Neural progenitor cell (in vitro differentiated cells): ENCODE results near the gene PRDM7.

Experiments
- CTCF ChIP-seq: fragments of 200-600 bp; sonication (generic); IDR thresholded peaks from 2 replicates; pipeline ENCODE4 v1.5.1; 2017; ENCODE audit warnings: antibody characterized with exemption, mild to moderate bottlenecking
- EZH2 ChIP-seq: fragments of 200-600 bp; sonication (generic); IDR thresholded peaks from 2 replicates; pipeline ENCODE4 v1.6.1; 2017; ENCODE audit warnings: antibody characterized with exemption, mild to moderate bottlenecking, moderate library complexity
- EZH2phosphoT487 ChIP-seq: fragments of 200-600 bp; sonication (generic); IDR thresholded peaks from 2 replicates; pipeline ENCODE4 v1.6.1; 2017; ENCODE audit warnings: antibody characterized with exemption

GRCh38 chr16:90037276-90037675 lies 39.9 kb downstream of the PRDM7 start:
- TF ChIP-seq EZH2 (no peak), CTCF (no peak), EZH2phosphoT487 (no peak)
